ENCODE measurements around the gene NISCH. TPM values are rescaled to one million over a fixed set of nuclear protein-coding genes. Genes with fewer than 3 reads are reported as not detected.
A peak's percentile ranks its signal among the peaks of the same experiment; 100 is the strongest.

The NISCH gene
- total RNA-seq, 1 experiment from 2014 or later = 104 TPM

DNA sequence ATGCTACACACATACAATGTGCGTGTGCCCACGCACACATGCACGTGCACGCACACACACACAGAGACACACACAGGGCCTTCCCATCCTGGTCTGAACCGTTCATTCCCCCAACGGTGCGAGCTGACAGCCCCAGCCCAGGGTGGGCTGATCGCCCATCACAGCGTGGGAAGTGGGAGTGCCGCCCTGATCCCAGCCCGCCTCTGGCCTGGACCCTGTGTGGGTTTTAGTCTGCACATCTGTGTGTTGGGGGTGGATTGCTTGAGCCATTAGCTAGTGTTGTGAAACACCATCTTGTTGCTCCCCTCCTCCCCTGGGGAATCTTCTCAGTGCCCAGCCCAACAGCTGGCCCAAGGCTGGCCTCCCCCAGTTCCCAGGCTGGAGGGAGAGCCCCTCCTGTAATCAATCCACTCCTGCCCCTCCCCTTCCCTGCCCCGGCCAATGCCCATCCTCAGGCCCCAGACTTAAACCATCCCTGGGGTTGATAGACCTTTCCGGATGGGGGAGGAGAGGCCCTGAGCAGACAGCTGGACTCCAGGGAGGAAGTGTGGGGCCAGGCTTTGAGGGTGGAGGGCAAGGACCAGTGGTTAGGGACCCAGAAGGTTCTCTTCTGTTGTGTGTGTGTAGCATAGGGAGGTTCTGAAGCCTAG, 18.8 kb upstream of the NISCH start:
- Histone ChIP-seq H3K9me3 (ENCODE audit: control insufficient read depth, low read depth, low read length) (no peaks in the 10 kb centered on the region), H2BK15ac (ENCODE audit: low read depth, low read length) (no peak overlapping the region), H3T11ph (ENCODE audit: low read length) (no peak overlapping the region), H2AFZ (ENCODE audit: low read length) (no peak overlapping the region), H3K23me2 (ENCODE audit: insufficient read length, low read depth, low read length, poor library complexity, severe bottlenecking) (no peaks in the 10 kb centered on the region), H3K9ac (ENCODE audit: extremely low read depth, insufficient read length, low read length) (no peak overlapping the region), H3K23ac (ENCODE audit: insufficient read length, low read depth, low read length) (no peak overlapping the region), H4K91ac (ENCODE audit: insufficient read length, low read depth, low read length) (no peak overlapping the region), H4K20me1 (ENCODE audit: control insufficient read depth, insufficient read depth, insufficient read length) (no peaks in the 10 kb centered on the region), H2BK120ac (ENCODE audit: low read depth, low read length, poor library complexity, severe bottlenecking) (no peak overlapping the region), H3K79me1 (ENCODE audit: insufficient read depth, low read depth, low read length, poor library complexity, severe bottlenecking) (no peaks in the 10 kb centered on the region), H2BK5ac (ENCODE audit: insufficient read length, low read length) (no peak overlapping the region), H3K14ac (ENCODE audit: insufficient read depth, low read length) (no peak overlapping the region; the same call in 1 of the 2 replicates), H2AK5ac (ENCODE audit: insufficient read length, low read length) (no peak overlapping the region), H3K18ac (ENCODE audit: insufficient read length, low read depth, low read length) (no peak overlapping the region), H3K27me3 (ENCODE audit: insufficient read depth, low read length) (no peaks in the 10 kb centered on the region), H2BK12ac (ENCODE audit: insufficient read length, low read depth, low read length) (no peak overlapping the region), H4K5ac (ENCODE audit: insufficient read length, low read depth, low read length) (no peak overlapping the region), H3K79me2 (ENCODE audit: insufficient read depth, low read length) (no peaks in the 10 kb centered on the region), H3K4me2 (ENCODE audit: insufficient read depth, insufficient read length, low read length) (no peak overlapping the region), H4K8ac (replicated peaks; ENCODE audit: insufficient read length, low read depth, low read length) (no peak overlapping the region), H3K4me1 (ENCODE audit: insufficient read depth, low read length) (no peaks in the 10 kb centered on the region), H2BK20ac (ENCODE audit: low read depth, low read length, poor library complexity, severe bottlenecking) (no peak overlapping the region), H3K4ac (ENCODE audit: low read depth, low read length) (no peak overlapping the region), H3K56ac (ENCODE audit: insufficient read length, low read depth, low read length) (no peak overlapping the region), H3K27ac (ENCODE audit: insufficient read length, low read depth, low read length) (no peak overlapping the region)
- peaks cover 14 to 22% of the 10 kb centered on the region in 2 experiments for H3K4me1 Mint-ChIP-seq
- no CpG with 5 or more reads among the region's 13 CpGs for WGBS (ENCODE audit: extremely low coverage, insufficient read length, low lambda C conversion rate)
- H3K36me3 Mint-ChIP-seq (ENCODE audit: insufficient read depth in 1 of 3, low read depth in 3 of 3) = no peaks in the 10 kb centered on the region
- TF ChIP-seq CTCF (conservative IDR thresholded peaks at IDR 0.05) = no peak
- H3K9me3 Mint-ChIP-seq = no peaks in the 10 kb centered on the region
- H3K4me3 Mint-ChIP-seq = no peak overlapping the region
- H3K27ac Mint-ChIP-seq = no peak overlapping the region; a peak in 1 of 7 replicates
- peak; percentile 28 for DNase-seq
- H3K27me3 Mint-ChIP-seq (ENCODE audit: low read depth) = no peaks in the 10 kb centered on the region; the same call in 1 of the 2 replicates

All from H9 (cell line).